RPMI7951 (cell line): ENCODE results near the gene ATE1. TPM values are rescaled to one million over a fixed set of nuclear protein-coding genes. Genes with fewer than 3 reads are reported as not detected.
"Not testable (repeated sequence)": the region's sequence is repeated elsewhere in the genome, so short reads cannot be mapped to it uniquely, and the experiment has no call there.

Experiments
- DNase-seq: peaks from one replicate; pipeline ENCODE4 v3.0.0-alpha.2; 2012; ENCODE audit warnings: low read depth
- total RNA-seq: library from RNA; depleted of rRNA; stranded (reverse); fragments of >200 nt; shearing (Covaris generic); gene quantifications from 2 replicates; pipeline ENCODE4 v1.2.3, GENCODE V29; 2014

Gene ATE1
- total RNA-seq, 1 experiment from 2014 or later, result 18.4 TPM

GRCh38 chr10:121832647-121833046 lies 95.2 kb downstream of the ATE1 start:
- DNase-seq, result no peak

- no peak for DNase-seq
Observed at GRCh38 chr10:121831777-121832176, 96.1 kb downstream of the ATE1 start.

- no peak for DNase-seq
Observed at GRCh38 chr10:121831237-121831636, 96.6 kb downstream of the ATE1 start.

GRCh38 chr10:121830101-121830500 lies 97.7 kb downstream of the ATE1 start:
- DNase-seq, result no peak

- DNase-seq, result no peak
Observed at GRCh38 chr10:121828045-121828444, 99.8 kb downstream of the ATE1 start.

- DNase-seq, result not testable (repeated sequence)
Observed at GRCh38 chr10:121826773-121827172, 101.1 kb downstream of the ATE1 start.

- peak; percentile 32 for DNase-seq
Observed at GRCh38 chr10:121823993-121824463, 103.8 kb downstream of the ATE1 start.

- DNase-seq, result no peak
Observed at GRCh38 chr10:121822724-121823123, 105.1 kb downstream of the ATE1 start.

GRCh38 chr10:121822180-121822579 lies 105.7 kb downstream of the ATE1 start:
- DNase-seq, result no peak

- DNase-seq, result no peak
Observed at GRCh38 chr10:121819049-121819448, 108.8 kb downstream of the ATE1 start.

GRCh38 chr10:121818599-121818998 lies 109.2 kb downstream of the ATE1 start:
- DNase-seq, result no peak

- DNase-seq, result no peak
Observed at GRCh38 chr10:121816197-121816596, 111.6 kb downstream of the ATE1 start.

GRCh38 chr10:121813857-121814256 lies 114.0 kb downstream of the ATE1 start:
- no peak for DNase-seq

- peak; percentile 13 for DNase-seq
Observed at GRCh38 chr10:121813211-121813815, 114.5 kb downstream of the ATE1 start.

- DNase-seq, result no peak
Observed at GRCh38 chr10:121812031-121812430, 115.8 kb downstream of the ATE1 start.

GRCh38 chr10:121811386-121811785 lies 116.4 kb downstream of the ATE1 start:
- no peak for DNase-seq

- DNase-seq, result no peak
Observed at GRCh38 chr10:121808835-121809234, 119.0 kb downstream of the ATE1 start.

GRCh38 chr10:121804460-121804859 lies 123.4 kb downstream of the ATE1 start:
- DNase-seq, result no peak

GRCh38 chr10:121803611-121804010 lies 124.2 kb downstream of the ATE1 start:
- no peak for DNase-seq

- no peak for DNase-seq
Observed at GRCh38 chr10:121800831-121801230, 127.0 kb downstream of the ATE1 start.

- DNase-seq, result no peak
Observed at GRCh38 chr10:121800146-121800545, 127.7 kb downstream of the ATE1 start.

- no peak for DNase-seq
Observed at GRCh38 chr10:121797490-121797889, 130.3 kb downstream of the ATE1 start.

- no peak for DNase-seq
Observed at GRCh38 chr10:121796342-121796741, 131.5 kb downstream of the ATE1 start.

- peak; percentile 6 for DNase-seq
Observed at GRCh38 chr10:121792198-121792597, 135.6 kb downstream of the ATE1 start.
